OCI-LY7 (cell line): ENCODE measurements around the gene IFT25.

Experiments
- EZH2phosphoT487 ChIP-seq: fragments of 200-600 bp; sonication (generic); IDR thresholded peaks from 2 replicates; pipeline ENCODE4 v1.6.1; 2018; ENCODE audit warnings: low read depth, borderline replicate concordance, mild to moderate bottlenecking, mixed run types, antibody characterized with exemption, low read length, moderate library complexity, mixed read lengths
- TF ChIP-seq, protein P1 (sequence below): fragments of 200-600 bp; sonication (generic); conservative IDR thresholded peaks from 2 replicates; pipeline ENCODE4 v1.5.1; 2014; ENCODE audit warnings: mild to moderate bottlenecking, antibody characterized with exemption, low read length, moderate library complexity, mixed read lengths

DNA sequence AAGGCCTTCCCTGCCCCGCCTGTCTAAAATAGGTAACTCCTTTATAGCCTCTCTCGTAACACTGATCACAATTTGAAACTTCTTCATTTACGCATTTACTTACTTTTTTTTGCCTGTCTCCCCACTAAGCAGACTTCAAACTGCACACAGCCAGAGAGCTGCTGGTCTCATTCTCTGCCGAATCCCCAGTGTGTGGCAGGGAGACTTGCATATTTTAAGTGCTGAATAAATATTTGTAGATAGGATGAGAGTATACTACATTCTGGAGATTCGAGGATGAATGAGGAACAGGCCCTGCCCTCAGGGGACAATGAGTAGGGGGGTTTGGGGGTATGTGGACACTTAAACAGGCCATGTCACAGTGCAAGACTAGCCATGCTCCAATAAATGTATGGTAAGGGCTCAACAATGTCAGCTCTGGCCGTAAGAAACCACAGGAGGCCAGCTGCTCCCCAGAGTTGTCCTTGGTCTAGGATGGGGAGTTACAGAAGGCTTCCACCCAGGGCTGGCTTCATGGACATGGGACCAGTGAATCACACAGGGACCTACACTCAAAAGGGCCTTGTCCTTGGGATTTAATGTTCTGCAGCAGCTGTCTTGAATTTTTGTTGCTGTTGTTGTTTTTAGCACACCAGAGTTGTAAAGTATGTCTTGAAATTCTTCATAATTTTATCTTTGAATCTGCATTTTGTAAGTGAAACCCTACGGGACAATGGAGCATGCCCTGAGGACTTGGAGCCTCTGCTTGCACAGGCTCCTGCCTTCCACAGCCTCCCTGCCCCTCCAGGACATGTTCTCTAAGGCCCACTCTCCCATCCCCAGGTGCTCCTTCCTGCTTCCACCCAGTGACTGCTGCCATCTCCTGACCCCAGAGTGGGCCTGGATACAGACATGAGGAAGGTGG lies 43.0 kb downstream of the IFT25 start:
- TF ChIP-seq, protein P1, sequence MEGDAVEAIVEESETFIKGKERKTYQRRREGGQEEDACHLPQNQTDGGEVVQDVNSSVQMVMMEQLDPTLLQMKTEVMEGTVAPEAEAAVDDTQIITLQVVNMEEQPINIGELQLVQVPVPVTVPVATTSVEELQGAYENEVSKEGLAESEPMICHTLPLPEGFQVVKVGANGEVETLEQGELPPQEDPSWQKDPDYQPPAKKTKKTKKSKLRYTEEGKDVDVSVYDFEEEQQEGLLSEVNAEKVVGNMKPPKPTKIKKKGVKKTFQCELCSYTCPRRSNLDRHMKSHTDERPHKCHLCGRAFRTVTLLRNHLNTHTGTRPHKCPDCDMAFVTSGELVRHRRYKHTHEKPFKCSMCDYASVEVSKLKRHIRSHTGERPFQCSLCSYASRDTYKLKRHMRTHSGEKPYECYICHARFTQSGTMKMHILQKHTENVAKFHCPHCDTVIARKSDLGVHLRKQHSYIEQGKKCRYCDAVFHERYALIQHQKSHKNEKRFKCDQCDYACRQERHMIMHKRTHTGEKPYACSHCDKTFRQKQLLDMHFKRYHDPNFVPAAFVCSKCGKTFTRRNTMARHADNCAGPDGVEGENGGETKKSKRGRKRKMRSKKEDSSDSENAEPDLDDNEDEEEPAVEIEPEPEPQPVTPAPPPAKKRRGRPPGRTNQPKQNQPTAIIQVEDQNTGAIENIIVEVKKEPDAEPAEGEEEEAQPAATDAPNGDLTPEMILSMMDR, result no peak
- no peak for TF ChIP-seq EZH2phosphoT487
